GM18499 (cell line): ENCODE measurements around the gene LCTL.
"Not testable (repeated sequence)": the region's sequence is repeated elsewhere in the genome, so short reads cannot be mapped to it uniquely, and the experiment has no call there.

Experiments used
- ATAC-seq: cut with Tn5 transposase; IDR thresholded peaks from one replicate; pipeline ENCODE4 v1.9.1; 2021; ENCODE audit warnings: moderate number of reproducible peaks; ENCODE audit not compliant: insufficient read depth, unreplicated experiment

LCTL gene

DNA sequence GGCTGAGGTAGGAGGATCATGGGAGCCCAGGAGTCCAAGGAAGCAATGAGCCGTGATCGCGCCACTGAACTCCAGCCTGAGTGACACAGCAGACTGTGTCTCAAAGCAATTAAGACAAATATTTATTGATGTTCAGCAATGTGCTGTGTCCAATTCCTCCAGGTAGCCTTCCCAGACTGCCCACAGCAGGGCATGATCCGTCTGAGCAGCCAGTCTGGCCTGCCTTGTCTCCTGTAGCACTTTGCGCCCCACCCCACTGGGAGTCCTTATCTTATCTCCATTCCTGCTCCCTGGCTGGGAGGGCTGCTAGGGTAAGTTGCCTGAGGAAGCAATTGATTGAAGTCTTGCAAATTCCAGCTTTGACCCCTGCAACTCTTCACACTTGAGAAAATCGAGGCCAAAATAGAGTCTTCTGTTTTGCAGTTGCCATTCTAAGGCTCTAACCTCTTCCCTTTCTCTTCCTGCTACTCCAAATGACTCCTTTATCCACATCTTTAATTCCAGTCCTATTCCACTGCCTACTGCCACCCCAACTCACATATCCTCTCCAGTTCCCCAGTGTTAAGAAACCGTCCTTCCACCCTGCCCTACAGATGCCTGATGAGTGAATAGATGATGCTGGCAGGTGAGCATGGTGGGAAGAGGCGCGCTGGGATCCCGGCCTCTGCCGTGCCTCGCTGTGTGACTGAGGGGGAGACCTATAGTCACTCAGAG lies 26.9 kb upstream of the LCTL start:
- ATAC-seq: no peak

DNA sequence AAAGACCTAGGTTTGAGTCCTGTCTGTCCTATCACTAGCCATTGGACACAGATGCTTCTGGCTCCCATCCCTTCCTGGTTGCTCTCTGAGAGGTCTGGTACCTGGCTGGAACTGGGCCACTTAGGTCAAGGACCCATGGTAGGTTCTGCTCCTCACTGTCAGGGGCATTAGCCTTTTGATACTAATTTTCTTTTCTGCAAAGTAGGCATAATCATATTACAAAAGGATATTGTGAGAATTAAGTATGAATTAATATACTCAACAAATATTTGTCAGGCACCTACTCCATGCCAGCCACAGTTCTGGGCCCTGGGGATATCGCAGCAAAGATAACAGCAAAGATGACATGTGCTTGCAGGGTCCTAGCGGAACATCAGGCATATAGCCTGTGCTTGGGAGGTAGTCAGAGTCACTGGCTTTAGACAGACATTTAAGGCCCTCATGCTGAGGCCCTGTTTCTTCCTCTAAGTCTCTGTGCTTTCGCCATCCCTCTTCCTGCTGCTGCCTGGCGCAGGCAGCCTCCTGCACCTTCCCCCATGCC lies 25.6 kb upstream of the LCTL start:
- no peak for ATAC-seq

DNA sequence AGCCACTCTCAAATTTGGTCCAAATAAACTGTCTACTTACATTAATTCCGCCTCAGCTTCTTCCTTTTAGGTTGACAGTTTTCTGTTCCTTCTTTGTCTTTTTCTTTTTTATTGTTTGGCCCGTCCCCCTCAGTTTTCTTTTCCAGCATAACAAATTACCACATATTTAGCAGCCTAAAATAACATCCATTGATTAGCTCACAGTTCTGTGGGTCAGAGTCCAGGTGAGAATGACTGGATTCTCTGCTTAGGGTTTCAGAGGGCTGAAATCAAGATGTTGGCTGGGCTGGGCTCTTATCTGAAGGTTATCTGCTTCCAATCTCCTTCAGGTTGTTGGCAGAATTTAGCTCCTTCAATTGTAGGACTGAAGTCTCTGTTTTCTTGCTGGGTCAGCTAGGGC lies 24.6 kb upstream of the LCTL start:
- no peak for ATAC-seq

DNA sequence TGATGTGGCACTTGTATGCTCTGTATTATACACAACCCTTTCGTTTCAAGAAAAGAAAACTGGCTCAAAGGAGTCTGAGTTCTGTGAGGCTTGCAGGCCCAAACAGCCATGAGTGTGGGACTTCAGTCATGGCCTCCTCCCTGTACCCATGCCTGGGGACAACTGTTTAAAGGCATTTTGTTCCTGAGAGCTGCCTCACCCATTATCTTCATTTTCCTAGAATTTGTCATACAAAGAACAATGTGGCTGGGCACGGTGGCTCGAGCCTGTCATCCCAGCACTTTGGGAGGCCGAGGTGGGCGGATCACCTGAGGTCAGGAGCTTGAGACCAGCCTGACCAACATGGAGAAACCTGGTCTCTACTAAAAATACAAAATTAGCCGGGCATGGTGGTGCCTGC lies 23.6 kb upstream of the LCTL start:
- not testable (repeated sequence) for ATAC-seq

DNA sequence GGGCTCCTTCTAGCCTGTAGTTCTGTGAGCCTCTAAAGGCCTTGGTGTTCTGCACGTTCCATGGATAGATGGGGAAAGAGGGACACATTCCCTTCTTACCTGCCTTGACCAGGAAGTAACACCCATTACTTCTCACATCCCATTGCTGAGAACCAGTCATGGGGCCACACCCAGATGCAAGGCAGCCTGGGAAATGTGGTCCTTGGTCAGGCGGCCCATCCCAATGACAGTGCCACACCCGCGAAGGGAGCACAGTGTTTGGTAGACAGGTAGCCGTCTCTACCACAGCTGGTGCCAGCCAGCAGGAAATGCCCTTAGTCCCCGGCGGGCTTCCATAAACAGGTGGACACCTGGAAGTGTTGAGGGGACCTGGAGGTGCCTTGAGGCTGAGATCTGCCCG lies 23.2 kb upstream of the LCTL start:
- no peak for ATAC-seq

DNA sequence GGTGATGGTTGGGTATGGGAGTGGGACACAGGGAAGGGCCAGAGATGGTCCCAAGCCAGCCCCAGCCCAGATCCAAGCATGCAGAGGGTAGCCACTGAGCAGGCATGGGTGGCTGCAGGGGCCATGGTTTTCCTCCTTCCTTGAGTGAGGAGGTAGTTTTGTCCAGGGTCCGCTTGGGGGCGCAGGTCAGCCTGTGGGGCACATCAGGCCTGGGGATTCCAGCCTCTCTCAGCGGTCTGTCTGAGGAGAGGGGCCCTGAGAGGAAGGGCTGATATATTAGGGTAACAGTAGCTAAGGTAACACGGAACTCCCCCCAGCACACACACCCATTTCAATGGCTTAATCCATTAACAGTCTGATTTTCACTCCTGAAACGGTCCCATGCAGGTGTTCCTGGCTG lies 22.7 kb upstream of the LCTL start:
- no peak for ATAC-seq

DNA sequence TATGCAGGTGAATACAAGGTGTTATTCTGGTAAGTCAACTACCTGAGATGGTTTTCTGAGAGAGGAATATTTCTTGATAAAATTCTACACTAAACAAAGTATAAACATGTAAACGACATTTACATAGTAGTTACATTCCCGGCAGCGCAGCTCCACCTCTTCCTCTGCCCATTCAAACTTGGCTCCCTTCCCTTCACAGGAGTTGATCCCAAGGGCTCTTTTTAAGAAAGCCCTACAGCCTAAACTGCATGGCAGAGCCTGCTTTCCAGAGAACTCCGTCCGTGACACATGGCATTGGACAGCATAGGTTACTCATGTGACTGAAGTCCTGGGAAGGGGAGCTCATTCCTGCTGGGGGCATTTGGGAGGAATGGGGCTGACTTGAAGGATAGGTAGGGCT lies 22.0 kb upstream of the LCTL start:
- ATAC-seq: no peak

DNA sequence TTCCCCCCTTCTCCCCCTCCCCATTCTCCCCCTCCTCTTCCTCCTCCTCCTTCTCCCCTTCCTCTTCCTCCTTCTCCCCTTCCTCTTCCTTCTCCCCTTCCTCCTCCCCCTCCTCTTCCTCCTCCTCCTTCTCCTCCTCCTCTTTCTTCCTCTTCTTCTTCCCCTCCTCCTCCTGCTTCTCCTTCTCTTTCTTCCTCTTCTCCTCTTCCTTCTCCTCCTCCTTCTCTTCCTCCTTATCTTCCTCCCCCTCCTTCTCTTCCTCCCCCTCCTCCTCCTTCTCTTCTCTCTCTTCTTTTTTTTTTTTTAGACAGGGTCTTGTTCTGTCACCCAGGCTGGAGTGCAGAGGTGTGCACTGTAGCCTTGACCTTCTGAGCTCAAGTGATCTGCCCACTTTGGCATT lies 21.2 kb upstream of the LCTL start:
- ATAC-seq: no peak

DNA sequence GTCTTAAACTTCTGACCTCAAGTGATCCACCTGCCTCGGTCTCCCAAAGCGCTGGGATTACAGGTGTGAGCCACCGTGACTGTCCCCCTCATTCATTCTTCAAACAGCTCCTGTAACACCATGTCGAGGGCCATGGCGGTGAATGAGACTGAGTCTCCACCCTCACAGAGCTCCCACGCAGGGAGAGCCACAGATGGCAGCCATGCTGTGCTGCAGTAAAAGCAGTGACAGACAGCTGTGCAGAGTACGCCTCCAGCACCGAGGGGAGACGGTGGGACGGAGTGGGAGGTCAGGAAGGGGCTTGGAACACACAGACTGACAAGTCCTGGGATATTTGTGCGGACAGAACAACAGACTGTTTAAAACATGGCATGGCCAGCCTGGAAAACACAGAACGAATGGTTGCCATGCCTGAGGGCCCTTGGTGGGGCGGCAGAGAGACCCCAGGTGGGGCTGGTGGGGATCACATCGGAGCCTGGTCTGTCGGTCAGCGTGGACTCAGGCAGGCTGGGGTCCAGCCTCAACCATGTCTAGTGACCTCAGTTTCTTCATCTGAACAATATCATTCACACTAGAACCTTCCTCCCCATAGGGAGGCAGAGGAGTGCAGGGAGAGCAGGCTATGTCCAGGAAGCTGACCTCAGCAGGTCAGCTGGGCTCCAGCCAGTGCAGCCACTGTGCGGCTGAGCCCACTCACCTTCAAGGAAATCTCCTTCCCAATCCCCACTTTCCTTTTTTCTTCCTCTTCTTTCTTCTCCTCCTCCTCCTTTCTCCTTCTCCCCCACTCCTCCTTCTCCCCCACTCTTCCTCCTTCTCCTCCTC lies 20.6 kb upstream of the LCTL start:
- no peak for ATAC-seq

DNA sequence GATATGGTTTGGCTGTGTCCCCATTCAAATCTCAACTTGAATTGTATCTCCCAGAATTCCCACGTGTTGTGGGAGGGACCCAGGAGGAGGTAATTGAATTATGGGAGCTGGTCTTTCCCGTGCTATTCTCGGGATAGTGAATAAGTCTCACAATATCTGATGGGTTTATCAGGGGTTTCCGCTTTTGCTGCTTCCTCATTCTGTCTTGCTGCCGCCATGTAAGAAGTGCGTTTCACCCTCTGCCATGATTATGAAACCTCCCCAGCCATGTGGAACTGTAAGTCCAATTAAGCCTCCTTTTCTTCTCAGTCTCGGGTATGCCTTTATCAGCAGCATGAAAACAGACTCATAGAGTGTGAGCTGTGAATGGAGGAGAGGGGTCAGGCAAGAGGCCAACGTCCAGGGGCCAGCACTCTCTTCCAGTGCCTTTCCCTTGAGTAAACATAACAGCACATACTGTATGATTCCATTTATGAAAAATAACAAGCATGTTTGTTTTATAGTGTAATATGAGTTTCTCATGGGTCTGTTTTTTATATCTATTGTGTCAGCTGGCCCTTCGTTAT lies 16.3 kb upstream of the LCTL start:
- ATAC-seq: no peak

DNA sequence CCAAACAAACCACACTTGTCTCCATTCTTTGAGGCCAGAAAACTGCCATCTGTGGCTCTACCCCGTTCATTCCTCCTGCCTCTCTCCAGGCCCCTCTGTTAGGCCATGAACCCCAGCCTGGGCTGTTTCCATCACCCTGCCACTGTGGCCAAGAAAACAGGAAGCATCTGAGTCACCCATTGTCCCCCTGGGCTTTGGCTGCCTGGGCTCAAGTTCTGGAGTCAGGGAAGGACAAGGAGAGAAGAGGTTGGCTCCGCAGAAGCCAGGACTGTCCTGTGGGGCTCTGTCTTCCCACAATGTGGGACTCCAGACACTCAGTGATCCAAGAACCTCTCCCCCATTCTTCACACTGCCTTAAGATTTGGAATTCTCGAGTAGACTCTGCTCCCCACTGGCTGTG lies 14.8 kb upstream of the LCTL start:
- ATAC-seq: no peak

DNA sequence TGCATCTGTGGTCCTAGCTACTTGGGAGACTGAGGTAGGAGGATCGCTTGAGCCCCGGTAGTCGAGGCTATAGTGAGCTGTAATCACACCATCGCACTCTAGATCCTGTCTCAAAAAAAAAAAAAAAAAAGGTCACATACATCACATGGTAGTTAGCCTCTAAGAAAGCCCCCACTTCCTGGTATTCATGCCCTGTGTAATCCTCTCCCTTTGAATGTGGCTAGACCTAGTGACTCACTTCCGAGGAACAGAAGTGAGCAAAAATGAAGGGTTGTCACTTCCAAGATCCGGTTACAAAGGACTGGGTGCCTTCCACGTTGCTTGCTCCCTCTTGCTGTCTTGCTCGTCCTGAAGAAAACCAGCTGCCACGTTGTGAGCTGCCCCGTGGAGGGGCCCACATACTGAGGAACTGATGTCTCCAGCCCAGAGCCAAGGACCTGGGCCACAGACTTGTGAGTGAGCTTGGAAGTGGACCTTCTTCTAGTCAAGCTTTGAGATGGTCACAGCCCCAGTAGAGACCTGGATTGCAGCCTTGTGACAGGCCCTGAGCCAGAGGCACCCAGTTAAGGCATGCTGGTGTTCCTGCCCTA lies 12.6 kb upstream of the LCTL start:
- ATAC-seq: no peak

DNA sequence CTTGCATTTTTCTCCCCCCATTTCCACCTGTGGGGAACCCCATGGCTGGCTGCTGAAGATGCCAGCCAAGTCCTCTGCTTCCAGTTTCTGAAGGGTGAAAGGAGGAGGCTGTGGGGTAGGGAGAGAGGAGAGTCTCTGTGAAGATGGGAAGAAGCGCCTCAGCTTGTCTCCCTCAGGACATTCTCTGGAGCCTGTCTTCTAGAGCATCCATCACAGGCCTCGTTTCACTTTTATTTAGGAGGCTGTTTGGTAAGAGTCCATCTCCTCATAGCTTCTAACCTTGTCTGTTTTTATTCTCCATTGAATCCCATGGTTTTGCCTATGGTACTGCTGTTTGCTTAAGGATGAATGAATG lies 8.8 kb upstream of the LCTL start:
- ATAC-seq: no peak

DNA sequence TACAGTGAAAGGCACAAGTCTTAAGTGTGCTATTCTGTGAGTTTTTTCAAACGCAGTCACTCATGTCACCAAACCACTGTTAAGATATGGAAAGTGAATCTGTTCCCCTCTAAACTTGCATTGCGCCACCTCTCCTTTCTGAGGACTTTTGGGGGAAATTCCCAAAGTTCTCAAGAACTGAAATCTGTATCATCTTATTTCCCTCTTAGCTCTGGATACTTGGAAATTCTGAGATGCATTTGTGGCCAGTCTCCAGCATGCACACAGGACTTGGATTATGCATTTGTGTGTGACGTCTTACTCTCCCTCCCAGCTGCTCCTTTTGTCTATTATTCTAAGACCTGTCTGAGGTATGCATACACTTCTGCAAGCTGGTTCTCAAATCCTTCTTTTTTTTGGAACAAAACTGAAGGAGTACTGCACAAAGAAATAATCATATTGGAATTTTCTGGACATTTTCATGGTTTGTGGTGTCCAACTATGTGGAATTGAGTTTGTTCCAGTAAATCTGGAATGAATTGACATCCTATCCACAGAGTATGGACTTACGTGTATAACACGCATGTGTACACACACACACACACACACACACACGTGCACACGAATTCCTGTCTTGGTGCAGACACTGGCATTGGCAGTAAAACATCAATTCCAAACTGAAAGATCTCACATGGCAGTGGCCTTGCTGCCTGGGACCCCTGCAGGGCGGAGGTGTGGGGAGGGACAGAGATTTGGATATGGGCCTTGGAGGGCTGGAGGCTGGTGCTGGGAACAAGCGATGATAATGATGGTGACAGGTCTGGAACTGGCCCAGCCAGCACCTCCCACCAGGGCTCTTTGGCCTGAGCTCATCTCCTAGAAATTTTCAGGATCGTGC lies 8.2 kb upstream of the LCTL start:
- no peak for ATAC-seq

DNA sequence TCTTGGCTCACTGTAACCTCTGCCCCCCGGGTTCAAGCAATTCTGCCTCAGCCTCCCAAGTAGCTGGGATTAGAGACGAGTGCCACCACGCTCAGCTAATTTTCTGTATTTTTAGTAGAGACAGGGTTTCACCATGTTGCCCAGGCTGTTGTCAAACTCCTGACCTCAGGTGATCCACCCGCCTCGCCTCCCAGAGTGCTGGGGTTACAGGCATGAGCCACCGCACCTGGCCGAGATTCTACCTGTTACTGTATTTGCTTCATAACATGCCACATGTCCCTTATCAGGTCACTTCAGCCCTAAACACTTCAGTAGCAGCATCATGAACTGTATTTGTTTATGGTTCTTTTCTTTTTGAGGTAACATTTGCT lies 7.5 kb upstream of the LCTL start:
- ATAC-seq: no peak

DNA sequence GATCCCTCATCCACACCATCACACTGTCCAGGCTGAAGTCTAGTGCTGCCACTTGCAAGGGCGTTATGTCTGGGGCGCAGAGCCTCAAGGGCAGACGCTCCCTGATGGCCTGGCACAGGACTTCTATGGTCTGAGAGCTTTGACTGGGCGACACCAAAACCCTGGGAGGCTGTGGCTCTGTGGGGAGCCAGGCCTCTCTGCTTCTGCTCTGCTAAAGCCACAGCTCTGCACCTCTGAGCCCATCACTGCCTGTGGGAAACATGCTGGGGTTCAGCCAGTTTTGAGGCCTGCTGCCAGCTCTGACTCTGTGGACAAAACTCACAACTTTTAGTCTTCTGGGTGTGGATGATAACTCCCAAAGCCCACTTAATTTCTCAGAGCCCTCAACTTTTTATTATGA lies 6.3 kb upstream of the LCTL start:
- ATAC-seq: no peak

DNA sequence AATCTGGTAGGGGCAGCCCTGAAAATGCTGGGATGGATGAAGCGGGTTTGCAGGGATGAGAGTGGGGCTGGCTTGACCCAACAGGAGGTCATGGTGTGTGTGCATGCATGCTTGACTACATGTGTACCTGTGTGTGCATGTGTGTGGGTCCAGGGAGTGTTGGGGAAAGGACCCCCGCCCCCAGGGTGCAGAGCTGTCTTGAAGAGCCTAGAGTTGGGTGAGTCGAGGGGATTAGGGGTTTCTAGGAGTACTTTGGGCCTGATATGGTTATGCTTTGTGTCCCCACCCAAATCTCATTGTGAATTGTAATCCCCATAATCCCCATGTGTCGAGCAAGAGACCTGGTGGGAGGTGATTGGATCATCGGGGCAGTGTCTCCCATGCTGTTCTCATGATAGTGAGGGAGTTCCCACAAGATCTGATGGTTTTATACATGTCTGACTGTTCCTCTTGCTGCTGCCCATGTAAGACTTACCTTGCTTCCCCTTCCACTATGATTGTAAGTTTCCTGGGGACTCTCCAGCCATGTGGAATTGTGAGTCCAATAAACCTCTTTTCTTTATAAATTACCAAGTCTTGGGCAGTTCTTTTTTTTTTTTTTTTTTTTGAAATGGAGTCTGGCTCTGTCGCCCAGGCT lies 5.2 kb upstream of the LCTL start:
- ATAC-seq: no peak

DNA sequence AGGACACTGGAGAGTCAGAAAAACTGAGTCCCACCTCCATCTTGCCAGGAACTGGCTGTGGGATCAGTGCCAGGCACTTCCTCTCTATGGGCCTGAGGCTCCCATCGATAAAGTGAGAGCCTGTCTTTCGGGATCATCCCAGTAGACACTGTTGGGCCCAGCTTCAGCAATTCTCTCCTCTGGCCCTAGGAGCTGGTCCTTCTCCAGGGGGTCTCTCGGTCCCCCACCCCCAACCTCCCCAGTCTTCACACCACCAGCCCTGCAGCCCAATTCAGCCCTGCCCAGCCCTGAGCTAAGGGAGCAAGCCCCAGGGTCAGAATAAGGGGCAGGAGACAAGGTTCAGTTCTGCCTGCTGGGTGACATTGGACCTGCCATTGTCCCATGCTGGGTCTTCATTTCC lies 4.5 kb upstream of the LCTL start:
- ATAC-seq: no peak

DNA sequence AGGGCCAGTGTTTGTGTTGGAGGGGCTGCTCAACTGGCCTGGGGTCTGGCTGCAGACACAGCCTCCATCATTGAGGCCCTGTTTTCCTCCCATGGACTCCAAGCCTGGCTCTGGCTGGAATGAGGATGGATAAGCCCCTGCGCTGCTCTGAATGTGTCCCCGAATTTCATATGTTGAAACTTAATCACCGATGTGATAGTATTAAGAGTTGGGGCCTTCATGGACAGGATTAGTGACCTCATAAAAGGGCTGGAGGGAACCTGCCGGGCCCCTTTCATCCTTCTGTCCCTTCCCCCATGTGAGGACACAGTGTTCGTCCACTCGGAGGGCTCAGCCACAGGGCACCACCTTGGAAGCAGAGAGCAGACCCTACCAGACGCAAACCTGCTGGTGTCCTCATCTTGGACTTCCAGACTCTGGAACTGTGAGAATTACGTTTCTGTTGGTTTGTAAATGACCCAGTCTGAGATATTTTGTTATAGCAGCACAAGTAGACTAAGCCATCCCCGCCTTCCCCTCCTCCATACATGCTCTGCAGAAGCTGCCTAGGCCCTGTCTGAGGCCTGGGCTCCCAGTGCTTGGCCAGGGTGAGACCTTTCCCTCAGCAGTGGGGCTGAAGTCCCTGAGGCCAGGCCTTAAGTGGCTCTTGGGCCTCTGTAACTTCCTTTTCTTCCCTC lies 3.8 kb upstream of the LCTL start:
- no peak for ATAC-seq
